ENCODE results near the gene ATIC.

Gene ATIC

GRCh38 chr2:215399067-215399716 lies 87.3 kb downstream of the ATIC start:
- DNase-seq (ENCODE audit: low spot score), result no peak
- in situ Hi-C loops (cut with MboI; ENCODE audit: low sequenced_read_pairs, unreplicated experiment), result no loop called here
- no peak for TF ChIP-seq CTCF (IDR thresholded peaks at IDR 0.05; ENCODE audit: borderline replicate concordance, control extremely low read depth, extremely low read depth, insufficient read depth, missing control alignments)

All from GM13976 (cell line).